Endothelial cell of umbilical vein (primary cell): Measurements from ENCODE around the gene EFCAB8.

Source experiments
- EZH2 ChIP-seq: IDR thresholded peaks from 2 replicates; pipeline ENCODE4 v1.6.1; 2012; ENCODE audit warnings: borderline replicate concordance, low read depth, mild to moderate bottlenecking, moderate library complexity, low read length, inconsistent platforms; ENCODE audit not compliant: severe bottlenecking
- TF ChIP-seq, protein P1 (sequence below), 2 donors: IDR thresholded peaks; 1 replicate in 1 of 2; 2 replicates in 1 of 2; pipeline ENCODE4 v1.5.1; 2011; ENCODE audit warnings: low read length in 2 of 2, mild to moderate bottlenecking in 2 of 2, moderate library complexity in 2 of 2, control low read depth in 1 of 2, inconsistent platforms in 1 of 2, low read depth in 1 of 2; ENCODE audit not compliant: insufficient read depth in 1 of 2; ENCODE audit errors: extremely low read depth in 1 of 2

DNA sequence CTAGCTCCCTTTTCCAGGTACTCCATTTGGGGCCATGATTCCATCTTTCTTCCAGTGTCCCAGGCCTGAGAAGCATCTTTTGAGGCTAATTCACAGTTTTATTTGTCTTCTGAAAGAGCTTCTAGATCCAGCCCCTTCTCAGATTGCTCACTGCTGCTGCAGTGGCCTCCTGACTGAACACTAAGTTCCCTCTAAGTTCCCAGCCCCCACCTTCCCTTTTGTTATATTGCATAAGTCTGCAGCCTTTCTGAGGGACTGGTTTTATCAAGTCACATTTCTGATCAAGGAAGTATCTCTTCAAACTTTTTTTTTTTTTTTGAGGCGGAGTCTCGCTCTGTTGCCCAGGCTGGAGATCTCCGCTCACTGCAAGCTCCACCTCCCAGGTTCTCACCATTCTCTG lies 28.3 kb upstream of the EFCAB8 start:
- TF ChIP-seq EZH2: no peak
- TF ChIP-seq, protein P1, sequence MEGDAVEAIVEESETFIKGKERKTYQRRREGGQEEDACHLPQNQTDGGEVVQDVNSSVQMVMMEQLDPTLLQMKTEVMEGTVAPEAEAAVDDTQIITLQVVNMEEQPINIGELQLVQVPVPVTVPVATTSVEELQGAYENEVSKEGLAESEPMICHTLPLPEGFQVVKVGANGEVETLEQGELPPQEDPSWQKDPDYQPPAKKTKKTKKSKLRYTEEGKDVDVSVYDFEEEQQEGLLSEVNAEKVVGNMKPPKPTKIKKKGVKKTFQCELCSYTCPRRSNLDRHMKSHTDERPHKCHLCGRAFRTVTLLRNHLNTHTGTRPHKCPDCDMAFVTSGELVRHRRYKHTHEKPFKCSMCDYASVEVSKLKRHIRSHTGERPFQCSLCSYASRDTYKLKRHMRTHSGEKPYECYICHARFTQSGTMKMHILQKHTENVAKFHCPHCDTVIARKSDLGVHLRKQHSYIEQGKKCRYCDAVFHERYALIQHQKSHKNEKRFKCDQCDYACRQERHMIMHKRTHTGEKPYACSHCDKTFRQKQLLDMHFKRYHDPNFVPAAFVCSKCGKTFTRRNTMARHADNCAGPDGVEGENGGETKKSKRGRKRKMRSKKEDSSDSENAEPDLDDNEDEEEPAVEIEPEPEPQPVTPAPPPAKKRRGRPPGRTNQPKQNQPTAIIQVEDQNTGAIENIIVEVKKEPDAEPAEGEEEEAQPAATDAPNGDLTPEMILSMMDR (IDR thresholded peaks at IDR 0.05; ENCODE audit: extremely low read depth in 1 of 2, insufficient read depth in 1 of 2, low read depth in 1 of 2, low read length in 2 of 2): no peak
